Activated B cell treated with CpG ODN at 0.5 μM for 24 hours (primary cell): ENCODE data around the gene TATDN2. TPM values are rescaled to one million over a fixed set of nuclear protein-coding genes. Genes with fewer than 3 reads are reported as not detected.

ENCODE experiments used
- ATAC-seq: fragments of 200-7000 bp; cut with Tn5 transposase; one replicate; pipeline ENCODE4 v1.10.0; 2021; ENCODE audit warnings: low read depth, mild to moderate bottlenecking, moderate library complexity
- CTCF ChIA-PET: fragments of 350-600 bp; sonication (Branson Sonifier 250); formaldehyde crosslinking; loops from one replicate; lab custom pipeline; 2021; ENCODE audit warnings: antibody characterized with exemption; lab: Charles Lee
- POLR2A ChIA-PET: fragments of 350-600 bp; sonication (Branson Sonifier 250); formaldehyde crosslinking; loops from one replicate; lab custom pipeline; 2021; ENCODE audit warnings: antibody characterized with exemption; lab: Charles Lee
- DNase-seq: peaks from one replicate; pipeline ENCODE4 v3.0.0; 2022
- H3K27ac Mint-ChIP-seq: one replicate; pipeline ENCODE4 v1.8.0; 2020; ENCODE audit warnings: mixed read lengths
- H3K27me3 Mint-ChIP-seq: one replicate; pipeline ENCODE4 v1.8.0; 2021; ENCODE audit warnings: mixed read lengths
- H3K36me3 Mint-ChIP-seq: one replicate; pipeline ENCODE4 v1.8.0; 2021; ENCODE audit warnings: low read depth, mixed read lengths
- H3K4me1 Mint-ChIP-seq: one replicate; pipeline ENCODE4 v1.8.0; 2021; ENCODE audit warnings: mixed read lengths
- H3K4me3 Mint-ChIP-seq: one replicate; pipeline ENCODE4 v1.8.0; 2020; ENCODE audit warnings: mild to moderate bottlenecking, mixed read lengths
- H3K9me3 Mint-ChIP-seq: one replicate; pipeline ENCODE4 v1.8.0; 2020; ENCODE audit warnings: mixed read lengths
- CTCF ChIP-seq: fragments of 200-600 bp; IDR thresholded peaks from one replicate; pipeline ENCODE4 v1.8.0; 2022; ENCODE audit warnings: antibody characterized with exemption, mild to moderate bottlenecking
- intact Hi-C: fragments of 100-400 bp; cut with micrococcal nuclease; formaldehyde crosslinking; loops from one replicate; pipeline ENCODE4 v1.15.1; 2024
- total RNA-seq: library from RNA; stranded (reverse); gene quantifications from 2 replicates; pipeline ENCODE4 v1.2.3, GENCODE V29; 2022

Gene TATDN2
- total RNA-seq, 1 donor from 2014 or later = 55.6 TPM

DNA sequence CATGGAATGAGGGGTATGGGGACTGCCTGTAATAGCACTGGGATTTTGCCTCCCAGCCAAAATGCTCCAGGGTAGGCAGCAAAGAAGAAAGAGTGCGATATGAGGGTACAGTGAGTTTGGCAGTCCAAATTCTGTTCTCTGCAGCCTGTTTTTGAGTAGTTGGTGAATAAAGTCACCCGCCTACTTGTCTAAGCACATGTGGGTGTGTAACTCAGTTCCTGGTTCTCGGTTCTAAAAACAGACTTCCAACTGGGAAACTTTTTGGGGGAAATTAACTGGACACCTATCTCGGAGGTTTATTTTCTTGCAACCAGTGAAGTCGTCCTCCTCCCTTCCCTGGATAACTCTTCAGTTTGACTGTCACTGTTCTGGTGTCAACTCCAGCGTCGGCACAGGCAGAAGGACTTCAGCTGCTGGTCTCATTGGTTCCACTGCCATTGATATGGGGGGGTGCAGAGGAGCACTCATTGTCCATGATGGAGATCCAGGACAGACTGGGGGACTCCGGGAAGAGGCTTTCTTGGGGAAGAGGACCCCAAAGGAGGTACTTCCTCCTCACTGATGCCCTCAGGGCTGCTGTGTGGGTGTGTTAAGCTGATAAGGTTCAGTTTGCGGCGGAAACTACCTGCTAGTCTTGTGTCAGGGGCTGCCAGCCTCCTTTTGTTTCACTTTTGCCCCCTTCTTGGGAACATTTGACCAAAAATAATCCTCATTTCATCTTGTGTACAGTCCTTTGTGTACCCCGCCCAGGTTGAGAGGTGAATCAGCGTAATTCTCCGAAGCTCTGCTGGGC lies 31.3 kb downstream of the TATDN2 start:
- Mint-ChIP-seq H3K4me1 (peaks cover 8% of the 10 kb centered on the region), H3K27ac (no peak overlapping the region), H3K9me3 (no peaks in the 10 kb centered on the region), H3K4me3 (no peak overlapping the region), H3K36me3 (peaks cover 72% of the 10 kb centered on the region), H3K27me3 (no peaks in the 10 kb centered on the region)
- no peak for TF ChIP-seq CTCF
- ChIA-PET POLR2A (no interaction called here), CTCF (no interaction called here)
- DNase-seq = no peak
- intact Hi-C loops = no loop called here
- no peak for ATAC-seq

DNA sequence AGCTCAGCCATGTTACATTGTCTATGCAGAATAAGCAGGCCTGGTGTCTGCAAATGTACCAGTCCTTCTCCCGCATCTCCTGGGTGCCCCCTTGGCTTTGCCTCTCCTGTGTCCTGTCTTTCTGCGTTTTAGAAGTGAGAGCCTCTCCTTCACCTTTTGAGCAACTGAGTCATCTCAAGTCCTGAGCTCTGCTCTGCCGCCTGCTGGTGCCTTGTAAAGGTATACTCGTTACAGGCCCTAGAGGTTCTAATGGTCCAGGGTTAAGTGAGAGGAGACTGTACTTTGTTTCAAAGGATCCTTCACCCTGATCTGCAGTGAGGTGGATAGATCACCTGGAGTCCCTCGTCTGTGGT lies 31.9 kb downstream of the TATDN2 start:
- H3K4me1 Mint-ChIP-seq = peaks cover 12% of the 10 kb centered on the region
- H3K9me3 Mint-ChIP-seq = no peaks in the 10 kb centered on the region
- TF ChIP-seq CTCF = no peak
- no peak for ATAC-seq
- no peak overlapping the region for H3K27ac Mint-ChIP-seq
- CTCF ChIA-PET = no interaction called here
- no peak for DNase-seq
- intact Hi-C loops = no loop called here
- peaks cover 74% of the 10 kb centered on the region for H3K36me3 Mint-ChIP-seq
- POLR2A ChIA-PET = no interaction called here
- no peaks in the 10 kb centered on the region for H3K27me3 Mint-ChIP-seq
- no peak overlapping the region for H3K4me3 Mint-ChIP-seq

DNA sequence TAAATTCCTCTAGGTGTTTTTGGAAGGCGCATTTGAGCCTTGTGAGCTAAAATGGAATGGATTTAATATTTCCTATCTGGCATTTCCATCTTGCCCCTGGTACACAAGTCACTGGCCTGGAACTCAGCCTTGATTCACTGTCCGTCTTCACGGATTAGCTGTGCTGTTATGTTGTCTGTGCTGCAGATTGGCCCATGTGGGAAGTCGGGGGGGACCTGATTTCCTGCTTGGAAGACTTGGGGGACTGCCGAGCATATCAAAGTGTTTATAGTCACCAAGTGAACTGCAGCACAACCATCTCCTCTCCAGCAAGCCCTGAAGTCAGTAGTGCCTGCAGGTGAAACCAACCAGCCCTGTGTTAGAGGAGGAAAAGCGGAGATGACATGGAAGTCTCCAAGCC lies 32.3 kb downstream of the TATDN2 start:
- Mint-ChIP-seq H3K36me3 (peaks cover 73% of the 10 kb centered on the region), H3K27ac (no peak overlapping the region), H3K4me1 (peaks cover 15% of the 10 kb centered on the region), H3K27me3 (no peaks in the 10 kb centered on the region), H3K9me3 (no peaks in the 10 kb centered on the region), H3K4me3 (no peak overlapping the region)
- CTCF ChIA-PET = no interaction called here
- ATAC-seq (no peak), DNase-seq (no peak)
- intact Hi-C loops = no loop called here
- POLR2A ChIA-PET = interaction anchor here (1.3 kb wide), 1 partner anchor 11 kb away, joined by 6 read pairs; no protein-coding TSS in a partner anchor
- no peak for TF ChIP-seq CTCF

DNA sequence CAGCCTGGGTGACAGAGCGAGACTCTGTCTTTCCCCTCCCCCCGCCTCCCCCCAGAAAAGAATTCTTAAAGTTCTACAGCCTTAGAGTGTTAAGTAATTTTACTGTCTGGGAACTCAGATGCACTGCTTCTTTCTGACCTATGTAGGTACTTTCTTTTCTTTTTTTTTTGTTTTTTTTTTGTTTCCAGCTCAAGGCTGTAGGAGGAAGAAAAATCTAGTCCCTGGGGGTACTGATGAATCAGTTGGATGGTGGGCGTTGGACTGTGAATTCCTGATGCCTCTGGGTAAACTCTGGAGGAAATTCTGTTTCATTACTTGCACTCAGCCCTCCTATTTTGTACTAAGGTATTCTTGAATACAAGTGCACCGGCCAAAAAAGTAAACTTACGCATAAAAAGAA lies 33.7 kb downstream of the TATDN2 start:
- peaks cover 74% of the 10 kb centered on the region for H3K36me3 Mint-ChIP-seq
- no peaks in the 10 kb centered on the region for H3K27me3 Mint-ChIP-seq
- H3K9me3 Mint-ChIP-seq = no peaks in the 10 kb centered on the region
- CTCF ChIA-PET = no interaction called here
- H3K27ac Mint-ChIP-seq = peak overlapping the region; percentile 8
- POLR2A ChIA-PET = no interaction called here
- no peak for TF ChIP-seq CTCF
- no peak for DNase-seq
- no peak overlapping the region for H3K4me3 Mint-ChIP-seq
- intact Hi-C loops = no loop called here
- H3K4me1 Mint-ChIP-seq = peaks cover 13% of the 10 kb centered on the region
- ATAC-seq = no peak

GRCh38 chr3:10283638-10284037 lies 35.4 kb downstream of the TATDN2 start:
- Mint-ChIP-seq H3K4me3 (no peak overlapping the region), H3K4me1 (peaks cover 13% of the 10 kb centered on the region), H3K9me3 (no peaks in the 10 kb centered on the region), H3K27ac (no peak overlapping the region), H3K27me3 (no peaks in the 10 kb centered on the region), H3K36me3 (peaks cover 71% of the 10 kb centered on the region)
- intact Hi-C loops = no loop called here
- no peak for DNase-seq
- TF ChIP-seq CTCF = no peak
- POLR2A ChIA-PET = interaction anchor here (0.6 to 1.0 kb wide), 2 partner anchors 362 to 877 kb away, joined by 3 read pairs; no protein-coding TSS in a partner anchor
- CTCF ChIA-PET = no interaction called here
- ATAC-seq = no peak
